HG03025 (cell line): ENCODE results near the gene SLC39A11.
"Not testable (repeated sequence)": the region's sequence is repeated elsewhere in the genome, so short reads cannot be mapped to it uniquely, and the experiment has no call there.

ENCODE experiments used
- ATAC-seq: cut with Tn5 transposase; IDR thresholded peaks from one replicate; pipeline ENCODE4 v1.9.1; 2021; ENCODE audit warnings: mild to moderate bottlenecking, moderate library complexity; ENCODE audit not compliant: unreplicated experiment, low FRiP score

Gene SLC39A11, protein sequence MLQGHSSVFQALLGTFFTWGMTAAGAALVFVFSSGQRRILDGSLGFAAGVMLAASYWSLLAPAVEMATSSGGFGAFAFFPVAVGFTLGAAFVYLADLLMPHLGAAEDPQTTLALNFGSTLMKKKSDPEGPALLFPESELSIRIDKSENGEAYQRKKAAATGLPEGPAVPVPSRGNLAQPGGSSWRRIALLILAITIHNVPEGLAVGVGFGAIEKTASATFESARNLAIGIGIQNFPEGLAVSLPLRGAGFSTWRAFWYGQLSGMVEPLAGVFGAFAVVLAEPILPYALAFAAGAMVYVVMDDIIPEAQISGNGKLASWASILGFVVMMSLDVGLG

DNA sequence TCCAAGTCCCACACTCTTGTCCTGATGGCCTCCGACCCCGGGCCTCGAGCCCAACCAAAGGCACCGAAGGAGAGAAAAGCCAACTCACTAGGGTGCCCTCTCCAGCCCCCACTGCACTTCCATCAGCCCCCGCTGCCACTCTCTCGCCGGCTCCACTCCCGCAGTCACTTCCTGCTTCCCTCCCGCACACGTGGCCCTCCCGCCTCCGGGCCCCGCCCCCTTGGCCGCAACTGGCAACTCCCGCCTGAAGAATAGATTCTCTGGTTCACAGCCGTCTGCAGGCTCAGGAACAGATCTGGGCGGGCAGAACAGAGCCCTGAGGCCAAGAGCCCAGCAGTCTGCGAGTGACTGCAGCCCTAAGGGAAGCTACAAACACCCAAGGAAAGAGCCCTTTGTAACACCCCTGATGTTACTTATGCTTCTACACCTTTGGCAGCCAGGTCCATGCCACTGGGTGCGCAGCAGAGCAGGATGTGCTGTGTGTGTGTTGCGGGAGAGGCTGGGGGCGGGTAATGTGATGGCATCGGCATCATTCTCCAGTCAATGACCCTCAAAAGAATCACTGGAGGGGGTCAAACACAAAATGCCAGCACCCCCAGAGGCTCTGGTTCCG is at the start of gene SLC39A11:
SLC39A11 (minus strand) TSS at position 166 of the 613 bp plus-strand sequence. CDS start 3,924 bp downstream, outside the sequence.
- ATAC-seq, result peak; percentile 92

DNA sequence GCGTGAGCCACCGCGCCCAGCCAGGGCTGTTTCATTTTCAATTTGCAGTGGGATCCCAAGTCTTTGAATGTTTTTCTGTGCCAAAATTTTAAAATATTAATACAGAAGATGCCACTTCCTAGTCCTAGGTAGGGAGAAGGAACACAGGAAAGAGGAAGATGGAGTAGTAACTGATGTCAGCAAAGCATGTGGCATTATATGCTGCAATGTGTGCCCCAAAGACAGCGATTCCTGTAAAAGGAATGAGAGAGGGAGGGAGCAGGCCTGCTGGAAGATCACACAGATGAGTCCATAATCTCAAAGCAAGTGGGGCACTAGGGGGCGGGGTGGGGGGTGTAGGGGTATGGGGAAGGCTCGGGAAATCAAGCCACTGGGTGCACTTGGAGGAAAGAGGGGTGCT is 48.9 kb upstream of the SLC39A11 start:
- ATAC-seq, result no peak

DNA sequence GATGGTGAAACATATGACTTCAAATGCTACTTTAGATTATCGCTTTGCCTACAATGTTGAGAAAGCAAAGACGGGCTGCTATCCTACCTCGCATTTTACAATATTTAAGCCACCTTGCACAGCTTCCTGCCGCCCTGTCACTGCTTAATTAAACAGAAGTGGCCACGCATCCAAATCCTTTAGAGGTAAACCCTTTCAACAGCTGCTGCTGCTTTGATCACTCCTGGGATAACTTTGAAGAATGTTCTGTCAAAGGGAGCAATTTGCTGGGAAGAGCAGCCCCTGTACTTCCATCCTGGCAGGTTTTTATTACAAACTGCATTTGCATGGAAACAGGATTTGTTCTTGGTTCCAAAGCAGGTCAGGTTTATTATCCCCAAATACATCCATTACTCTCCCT is 48.1 kb upstream of the SLC39A11 start:
- ATAC-seq, result no peak

DNA sequence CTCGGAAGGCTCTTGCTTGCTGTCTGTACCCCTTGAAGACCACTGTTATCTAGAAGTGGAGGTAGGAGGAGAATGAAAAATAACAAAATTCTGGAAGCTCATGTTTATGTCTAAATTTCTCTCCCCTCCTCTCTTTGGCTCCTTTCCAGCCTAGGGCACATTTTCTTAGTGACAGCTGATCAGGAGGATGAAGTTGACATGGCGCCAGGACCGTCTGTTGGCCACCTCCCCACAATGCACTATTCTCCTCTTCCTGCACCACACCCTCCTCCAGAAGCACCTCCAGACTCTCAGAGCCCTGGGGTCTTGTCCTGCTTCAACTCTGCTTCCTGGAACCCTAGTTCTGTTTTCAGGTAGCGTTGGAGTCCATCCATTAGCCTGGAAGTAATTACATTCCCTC is 46.8 kb upstream of the SLC39A11 start:
- ATAC-seq, result no peak

DNA sequence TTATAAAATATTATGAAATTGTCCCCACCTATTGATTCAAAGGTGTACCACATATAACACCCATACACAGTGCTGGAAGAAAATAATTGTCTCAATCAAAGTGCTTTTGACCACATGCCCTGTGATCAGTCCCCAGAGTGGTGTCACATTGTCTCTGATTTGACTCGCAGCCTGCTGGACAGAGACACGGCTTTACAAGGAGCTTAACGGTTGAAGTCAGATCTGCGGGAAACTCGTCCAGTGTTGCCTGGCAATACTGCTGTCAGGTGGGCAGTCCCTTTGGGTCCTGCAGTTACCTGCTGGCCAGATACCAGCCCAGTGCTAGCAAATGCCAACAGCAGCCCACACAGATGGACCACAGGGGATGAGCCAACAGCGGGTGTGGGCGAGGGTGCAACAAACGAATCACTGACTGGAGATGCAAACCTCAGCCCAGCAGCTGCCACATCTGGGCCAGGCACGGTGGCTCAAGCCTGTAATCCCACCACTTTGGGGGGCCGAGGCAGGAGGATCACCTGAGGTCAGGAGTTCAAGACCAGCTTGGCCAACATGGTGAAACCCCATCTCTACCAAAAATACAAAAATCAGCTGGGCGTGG is 46.2 kb upstream of the SLC39A11 start:
- no peak for ATAC-seq

DNA sequence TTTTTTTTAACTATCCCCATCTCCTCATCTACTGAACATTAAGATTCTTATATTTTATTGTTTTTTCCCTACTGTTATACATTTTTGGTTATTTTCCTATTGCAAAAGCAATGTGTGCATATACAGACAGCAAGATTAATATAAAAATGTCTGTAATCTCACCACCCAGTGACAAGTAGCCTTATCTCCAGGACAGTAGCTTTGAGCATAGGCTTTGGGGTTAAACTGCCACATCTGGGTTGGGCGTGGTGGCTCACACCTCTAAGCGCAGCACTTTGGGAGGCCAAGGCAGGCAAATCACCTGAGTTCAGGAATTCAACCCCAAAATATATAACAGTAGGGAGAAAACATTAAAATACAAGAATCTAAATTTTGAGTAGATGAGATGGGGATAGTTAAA is 44.9 kb upstream of the SLC39A11 start:
- ATAC-seq, result no peak

DNA sequence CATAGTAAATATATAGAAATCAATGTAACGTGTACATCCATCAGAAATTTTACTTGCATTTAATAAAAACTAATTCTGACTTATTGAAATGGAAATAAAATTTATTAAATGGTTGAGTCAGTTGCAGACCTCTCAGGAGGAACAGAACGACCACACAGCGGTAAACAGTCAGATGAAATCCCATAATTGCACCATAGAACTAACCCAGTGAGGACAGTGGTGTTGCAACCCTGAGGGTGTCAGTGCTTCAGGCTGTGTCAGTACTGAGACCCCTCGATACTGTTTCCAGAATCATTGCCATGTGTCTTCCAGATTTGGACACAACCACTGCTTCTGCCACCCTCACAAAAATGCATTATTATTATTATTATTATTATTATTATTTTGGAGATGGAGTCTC is 43.3 kb upstream of the SLC39A11 start:
- ATAC-seq, result no peak

DNA sequence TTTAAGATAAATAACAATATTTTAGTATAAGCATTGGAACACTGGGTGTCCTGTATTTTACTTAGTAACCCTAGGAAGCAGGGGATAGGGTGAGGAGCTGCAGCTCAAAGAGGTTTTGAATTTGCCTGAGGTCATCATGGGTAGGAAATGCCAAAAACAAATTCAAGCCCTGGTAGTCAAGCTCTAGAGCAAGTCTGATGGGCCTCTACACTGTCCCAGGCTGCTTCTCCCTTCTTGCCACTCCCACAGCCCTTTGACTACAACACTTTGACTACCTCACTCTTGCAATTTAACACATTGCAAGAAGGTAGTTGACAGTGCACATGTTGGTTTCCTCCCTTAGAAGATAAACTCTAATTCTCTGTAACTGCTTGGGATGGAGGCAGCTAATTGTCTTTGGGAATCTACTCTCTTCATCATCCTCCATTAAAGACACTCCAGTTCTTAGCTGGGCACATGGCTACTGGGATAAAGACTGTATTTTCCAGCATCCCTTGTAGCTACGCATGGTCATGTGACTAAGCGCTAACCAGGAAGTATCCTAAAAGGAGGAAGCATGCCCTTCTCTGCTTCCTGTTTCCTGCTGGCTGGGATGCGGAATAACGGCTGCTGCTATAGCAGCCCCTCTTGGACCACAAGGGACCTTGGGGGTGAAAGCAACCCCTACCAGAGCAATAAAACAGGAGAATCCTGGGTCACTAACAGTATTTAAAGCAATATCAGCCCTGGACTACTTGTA is 41.6 kb upstream of the SLC39A11 start:
- ATAC-seq, result no peak

DNA sequence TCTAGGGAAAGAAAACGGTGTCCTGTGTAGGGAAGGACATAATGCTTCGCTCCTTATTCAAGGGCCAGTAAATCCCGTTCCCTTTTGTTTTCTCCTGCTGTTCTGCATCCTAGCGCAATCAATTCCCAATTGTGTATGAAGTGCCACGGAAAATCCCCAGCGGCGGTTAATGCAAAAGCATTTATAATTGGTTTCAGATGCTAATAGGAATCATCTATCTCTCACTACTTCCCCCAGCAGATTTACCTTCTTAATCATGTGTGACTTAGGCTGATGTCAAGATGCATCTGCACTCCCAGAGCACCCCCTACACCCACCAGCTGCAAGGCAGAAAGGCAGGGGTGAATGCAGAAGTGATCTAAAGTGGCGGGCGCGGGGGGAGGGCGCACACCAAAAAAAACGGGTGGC is 39.6 kb upstream of the SLC39A11 start:
- no peak for ATAC-seq

DNA sequence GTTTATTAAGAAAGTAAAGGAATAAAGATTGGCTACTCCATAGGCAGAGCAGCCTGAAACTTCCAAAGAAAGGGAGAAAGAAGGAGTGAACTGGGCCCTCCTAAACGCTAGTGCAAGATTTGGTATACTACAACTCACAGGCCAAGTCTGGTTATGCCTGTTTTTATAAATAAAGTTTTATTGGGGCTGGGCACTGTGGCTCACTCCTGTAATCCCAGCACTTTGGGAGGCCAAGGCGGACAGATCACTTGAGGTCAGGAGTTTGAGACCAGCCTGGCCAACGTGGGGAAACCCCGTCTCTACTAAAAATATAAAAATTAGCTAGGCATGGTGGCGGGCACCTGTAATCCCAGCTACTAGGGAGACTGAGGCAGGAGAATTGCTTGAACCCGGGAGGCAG is 39.0 kb upstream of the SLC39A11 start:
- ATAC-seq, result not testable (repeated sequence)

DNA sequence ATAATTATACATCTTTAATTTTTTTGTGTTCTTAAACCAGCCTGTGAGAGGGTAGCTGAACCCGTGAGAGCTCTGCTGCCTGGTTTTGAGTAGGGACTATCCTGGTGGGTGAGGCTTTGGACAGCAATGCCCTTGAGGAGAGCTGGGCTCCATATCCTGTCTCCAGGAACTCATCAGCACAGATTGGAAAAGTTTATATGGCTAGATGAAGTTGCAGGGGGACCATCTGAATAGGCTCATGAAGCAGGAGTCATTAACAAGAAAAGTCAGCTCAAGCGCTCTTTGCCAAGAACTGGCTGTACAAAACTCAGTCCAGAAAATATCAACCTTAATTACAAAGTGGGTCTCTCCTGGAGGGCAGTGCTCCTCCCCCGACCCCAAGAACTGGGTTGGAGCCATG is 38.5 kb upstream of the SLC39A11 start:
- ATAC-seq, result no peak

DNA sequence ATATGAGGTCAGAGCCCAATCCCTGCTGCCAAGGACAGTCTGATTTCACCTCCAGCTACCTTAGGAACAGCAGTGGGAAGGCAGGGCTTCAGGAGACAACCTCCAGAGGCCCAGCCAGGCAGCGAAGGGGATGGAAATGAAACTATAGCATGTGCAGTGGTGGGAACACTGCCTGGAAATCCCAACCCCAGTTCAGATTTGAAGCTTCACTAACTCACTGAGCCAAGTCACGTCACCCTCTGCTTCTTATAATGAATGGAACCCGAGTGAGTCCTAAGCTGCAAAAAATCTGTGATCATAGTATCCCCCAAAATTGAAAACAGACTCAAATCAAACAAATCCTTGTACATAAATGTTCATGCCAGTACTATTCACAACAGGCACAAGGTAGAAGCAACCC is 36.0 kb upstream of the SLC39A11 start:
- no peak for ATAC-seq

DNA sequence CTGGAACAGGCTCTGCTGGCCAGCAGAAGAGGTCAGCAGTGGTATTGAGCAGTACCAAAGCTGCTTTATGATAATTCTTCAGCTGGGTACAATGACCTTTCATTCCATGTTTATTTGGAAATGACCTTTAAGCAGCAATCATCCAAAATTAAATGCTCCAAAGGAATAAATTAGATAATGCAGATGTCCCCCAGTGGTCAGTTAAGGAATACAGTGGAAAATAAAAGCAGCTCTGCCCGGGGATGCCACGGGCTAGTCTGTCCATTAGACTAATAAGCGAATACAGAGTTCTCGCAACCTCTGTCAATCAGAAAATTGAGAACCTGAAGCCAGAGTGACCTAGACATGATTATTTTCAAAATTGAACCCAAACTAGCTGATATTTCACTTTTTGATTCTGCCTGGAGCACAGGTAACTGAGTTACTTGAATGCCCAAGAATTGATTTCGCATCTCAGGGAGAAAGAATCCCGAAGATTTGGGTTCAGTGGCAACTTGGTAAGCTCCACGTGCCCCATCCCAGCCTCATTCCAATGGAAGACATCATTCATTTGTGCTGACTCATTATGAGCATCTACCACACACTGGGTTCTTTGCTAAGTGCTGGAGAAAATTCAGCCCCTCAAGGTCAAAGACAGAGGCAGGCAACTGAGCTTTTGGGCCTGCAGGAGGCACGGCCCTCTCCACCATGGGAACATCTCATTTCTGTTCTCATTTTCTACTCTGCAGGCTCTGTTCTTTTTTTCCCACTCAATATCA is 34.4 kb upstream of the SLC39A11 start:
- ATAC-seq, result no peak

DNA sequence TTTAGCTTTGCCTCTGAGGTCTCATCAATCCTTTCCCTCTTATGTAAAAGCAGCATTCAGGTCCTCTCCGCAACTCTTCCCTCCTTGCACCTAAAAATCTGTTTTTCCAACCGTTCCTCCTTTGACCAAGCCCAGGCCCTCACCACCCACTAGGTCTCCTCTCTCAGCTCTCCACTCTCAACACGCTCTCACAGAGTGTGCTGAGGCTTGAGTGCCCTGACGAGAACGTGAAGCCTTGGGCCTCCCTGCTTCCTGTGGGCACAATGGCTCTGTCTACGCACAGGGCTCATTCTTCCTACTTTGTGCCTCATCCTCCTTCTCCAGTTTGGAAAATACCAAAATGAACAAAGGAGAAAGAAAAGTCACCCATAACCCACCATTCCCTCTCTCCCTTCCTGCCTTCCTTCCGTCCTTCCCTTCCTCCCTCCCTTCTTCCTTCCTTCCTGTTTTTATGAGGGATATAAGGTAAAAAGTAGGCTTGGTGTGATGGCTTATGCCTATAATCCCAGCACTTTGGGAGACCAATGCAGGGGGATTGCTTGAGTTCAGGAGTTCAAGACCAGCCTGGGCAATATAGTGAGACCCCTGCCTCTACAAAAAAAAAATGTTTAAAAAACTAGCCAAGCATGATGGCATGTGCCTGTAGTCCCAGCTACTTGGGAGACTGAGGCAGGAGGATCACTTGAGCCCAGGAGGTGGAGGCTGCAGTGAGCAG is 31.3 kb upstream of the SLC39A11 start:
- no peak for ATAC-seq

DNA sequence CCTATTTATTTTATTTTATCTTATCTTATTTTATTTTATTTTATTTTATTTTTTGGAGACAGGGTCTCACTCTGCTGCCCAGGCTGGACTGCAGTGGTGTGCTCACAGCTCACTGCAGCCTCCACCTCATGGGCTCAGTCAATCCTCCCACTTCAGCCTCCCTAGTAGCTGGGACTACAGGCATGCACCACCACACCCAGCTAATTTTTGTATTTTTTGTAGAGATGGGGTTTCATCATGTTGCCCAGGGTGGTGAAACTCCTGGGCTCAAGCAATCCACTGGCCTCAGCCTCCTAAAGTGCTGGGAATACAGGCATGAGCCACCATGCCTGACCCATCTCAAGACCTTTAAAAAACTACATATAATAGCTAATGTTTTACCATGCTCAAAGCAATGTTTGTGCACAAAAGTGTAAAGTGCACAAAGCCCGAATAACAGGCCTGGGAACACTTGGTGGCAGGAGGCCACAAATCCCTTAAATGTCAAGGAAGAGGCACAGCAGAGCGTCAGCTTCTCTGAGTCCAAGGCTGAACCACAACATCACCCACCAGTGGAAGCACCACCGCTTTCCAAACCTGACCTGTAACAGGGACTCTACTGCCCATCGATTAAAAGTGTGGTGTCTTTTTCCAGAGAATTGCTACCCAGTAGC is 30.6 kb upstream of the SLC39A11 start:
- no peak for ATAC-seq

DNA sequence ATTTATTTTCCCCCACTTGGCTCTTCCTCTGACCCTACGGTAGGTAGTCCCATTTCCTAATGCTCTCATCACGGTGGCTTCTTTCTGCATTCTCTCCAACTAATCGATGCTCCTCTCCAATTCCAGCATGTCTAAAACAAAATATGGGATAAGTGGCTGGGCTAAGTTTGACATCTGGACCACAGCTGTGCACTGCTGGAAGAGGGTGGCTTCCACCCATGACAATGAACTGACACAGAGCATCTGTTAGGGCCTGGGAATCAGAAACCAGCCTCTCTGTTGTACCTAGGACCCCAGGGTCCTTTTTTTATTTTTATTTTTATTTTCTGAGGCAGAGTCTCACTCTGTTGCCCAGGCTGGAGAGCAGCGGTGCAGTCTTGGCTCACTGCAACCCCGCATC is 29.0 kb upstream of the SLC39A11 start:
- ATAC-seq, result no peak

DNA sequence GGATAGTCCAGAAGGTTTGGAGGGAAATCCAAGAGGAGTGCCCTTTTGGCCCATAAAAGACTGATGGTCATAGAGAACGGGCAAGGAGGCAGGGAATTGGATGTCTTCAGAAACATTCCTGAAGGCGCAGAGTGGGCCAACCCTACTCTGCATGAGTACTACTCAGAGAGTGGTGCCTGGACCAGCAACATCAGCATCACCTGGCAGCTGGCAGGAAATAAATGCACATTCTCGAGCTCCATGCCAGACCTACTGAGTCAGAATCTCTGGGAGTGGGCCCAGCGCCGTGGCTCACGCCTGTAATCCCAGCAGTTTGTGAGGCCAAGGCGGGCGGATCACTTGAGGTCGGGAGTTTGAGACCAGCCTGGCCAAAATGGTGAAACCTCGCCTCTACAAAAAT is 27.1 kb upstream of the SLC39A11 start:
- ATAC-seq, result no peak

DNA sequence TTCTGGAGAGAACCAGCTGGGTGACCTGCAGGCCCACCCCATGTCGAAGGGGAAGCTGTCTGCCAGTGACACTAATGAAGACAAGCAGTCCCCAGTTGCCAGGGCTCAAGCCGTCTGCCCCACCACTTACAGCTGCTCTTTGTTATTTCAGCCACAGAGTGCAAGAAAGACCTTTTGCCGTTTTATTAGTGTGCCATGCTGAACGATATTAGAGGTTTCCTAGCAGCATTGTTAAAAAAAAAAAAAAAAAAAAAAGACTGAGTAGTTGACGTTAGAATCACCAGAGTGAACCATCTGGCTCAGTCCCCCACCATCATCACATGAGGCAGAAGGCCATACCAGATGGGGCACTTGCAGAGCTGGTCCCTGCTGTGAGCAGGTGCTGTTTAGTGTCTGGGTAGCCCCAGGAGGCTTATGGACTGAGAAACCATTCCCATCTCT is 26.5 kb upstream of the SLC39A11 start:
- ATAC-seq, result no peak

DNA sequence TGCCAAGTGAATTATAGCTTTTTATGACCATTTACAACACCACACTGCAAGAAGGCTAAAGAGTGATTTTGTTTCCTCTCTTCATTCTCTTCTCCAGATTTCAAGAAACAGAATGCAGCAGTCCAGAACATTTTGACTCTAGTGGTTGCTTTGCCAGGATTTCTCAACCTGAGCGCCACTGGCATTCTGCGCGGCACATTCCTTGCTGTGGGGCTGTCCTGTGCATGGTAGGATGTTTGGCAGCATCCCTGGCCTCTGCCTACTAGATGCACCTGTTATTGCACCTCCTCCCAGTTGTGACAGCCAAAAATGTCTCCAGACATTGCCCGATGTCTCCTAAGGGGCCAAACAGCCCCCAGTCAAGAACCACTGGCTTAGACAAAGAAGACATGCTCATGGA is 25.7 kb upstream of the SLC39A11 start:
- ATAC-seq, result no peak
